BJ (cell line): ENCODE measurements around the gene COX4I1. TPM values are rescaled to one million over a fixed set of nuclear protein-coding genes. Genes with fewer than 3 reads are reported as not detected.

Source experiments
- CTCF ChIA-PET: fragments of 350-600 bp; formaldehyde crosslinking; extraction: SDS; loops from one replicate; lab custom pipeline; 2021; ENCODE audit warnings: antibody characterized with exemption, inconsistent platforms; lab: Yijun Ruan, JAX
- POLR2A ChIA-PET: fragments of 300-600 bp; sonication (Branson Sonifier 250); formaldehyde crosslinking; extraction: SDS; loops from one replicate; lab custom pipeline; 2021; ENCODE audit warnings: antibody characterized with exemption; lab: Charles Lee
- DNase-seq: peaks from one replicate; pipeline ENCODE4 v3.0.0-alpha.2; 2011; ENCODE audit warnings: low read depth
- H3K27me3 ChIP-seq: 2 replicates; pipeline ENCODE4 v1.6.0; 2011; ENCODE audit warnings: low read length; ENCODE audit not compliant: control insufficient read depth, insufficient read depth
- H3K36me3 ChIP-seq: 2 replicates; pipeline ENCODE4 v1.5.1; 2011; ENCODE audit warnings: low read length; ENCODE audit not compliant: control insufficient read depth, insufficient read depth
- H3K4me3 ChIP-seq: 2 replicates; pipeline ENCODE4 v1.5.1; 2011; ENCODE audit warnings: low read depth, mild to moderate bottlenecking, control low read depth, low read length
- polyA plus RNA-seq: library from polyadenylated mRNA; depleted of rRNA; stranded (reverse); fragments of >200 nt; gene quantifications from 2 replicates; pipeline ENCODE4 v1.2.3, GENCODE V29; 2011
- TF ChIP-seq, protein P1 (sequence below): IDR thresholded peaks from 2 replicates; pipeline ENCODE4 v1.5.1; 2011; ENCODE audit warnings: low read depth, mild to moderate bottlenecking, control low read depth, inconsistent platforms, low read length, moderate library complexity; ENCODE audit not compliant: insufficient read depth

The COX4I1 gene
- polyA plus RNA-seq, 1 experiment = 892 TPM

DNA sequence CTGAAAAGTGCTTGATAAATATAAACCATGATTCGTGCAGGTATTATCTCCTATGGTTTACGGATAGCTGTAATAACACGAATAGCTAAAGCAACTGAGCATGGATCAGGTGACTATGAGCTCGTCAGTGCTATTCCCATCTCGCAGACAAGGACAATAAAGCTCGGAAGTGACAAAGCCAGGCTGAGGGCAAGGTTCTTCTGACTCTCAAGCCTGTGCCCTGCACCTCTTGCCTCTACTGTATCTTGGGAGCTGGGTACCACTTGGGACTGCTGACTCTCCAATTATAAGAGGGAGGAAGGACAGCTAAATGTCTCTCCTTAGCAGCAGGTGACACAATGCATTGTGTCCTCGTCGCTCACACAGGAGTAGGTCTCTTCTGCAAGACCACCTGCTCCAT, 49.9 kb downstream of the COX4I1 start:
- ChIA-PET POLR2A (no interaction called here), CTCF (no interaction called here)
- no peaks in the 10 kb centered on the region for H3K36me3 ChIP-seq
- H3K4me3 ChIP-seq = no peak overlapping the region
- H3K27me3 ChIP-seq = peaks cover 6% of the 10 kb centered on the region
- TF ChIP-seq, protein P1, sequence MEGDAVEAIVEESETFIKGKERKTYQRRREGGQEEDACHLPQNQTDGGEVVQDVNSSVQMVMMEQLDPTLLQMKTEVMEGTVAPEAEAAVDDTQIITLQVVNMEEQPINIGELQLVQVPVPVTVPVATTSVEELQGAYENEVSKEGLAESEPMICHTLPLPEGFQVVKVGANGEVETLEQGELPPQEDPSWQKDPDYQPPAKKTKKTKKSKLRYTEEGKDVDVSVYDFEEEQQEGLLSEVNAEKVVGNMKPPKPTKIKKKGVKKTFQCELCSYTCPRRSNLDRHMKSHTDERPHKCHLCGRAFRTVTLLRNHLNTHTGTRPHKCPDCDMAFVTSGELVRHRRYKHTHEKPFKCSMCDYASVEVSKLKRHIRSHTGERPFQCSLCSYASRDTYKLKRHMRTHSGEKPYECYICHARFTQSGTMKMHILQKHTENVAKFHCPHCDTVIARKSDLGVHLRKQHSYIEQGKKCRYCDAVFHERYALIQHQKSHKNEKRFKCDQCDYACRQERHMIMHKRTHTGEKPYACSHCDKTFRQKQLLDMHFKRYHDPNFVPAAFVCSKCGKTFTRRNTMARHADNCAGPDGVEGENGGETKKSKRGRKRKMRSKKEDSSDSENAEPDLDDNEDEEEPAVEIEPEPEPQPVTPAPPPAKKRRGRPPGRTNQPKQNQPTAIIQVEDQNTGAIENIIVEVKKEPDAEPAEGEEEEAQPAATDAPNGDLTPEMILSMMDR = no peak
- no peak for DNase-seq

GRCh38 chr16:85850344-85850880, 50.9 kb downstream of the COX4I1 start:
- TF ChIP-seq, protein P1 = no peak
- ChIA-PET CTCF (interaction anchor here (0.6 kb wide), 1 partner anchor 1357 kb away, joined by 4 read pairs; no protein-coding TSS in a partner anchor), POLR2A (no interaction called here)
- Histone ChIP-seq H3K4me3 (no peak overlapping the region), H3K36me3 (no peaks in the 10 kb centered on the region), H3K27me3 (peaks cover 6% of the 10 kb centered on the region)
- DNase-seq = no peak

DNA sequence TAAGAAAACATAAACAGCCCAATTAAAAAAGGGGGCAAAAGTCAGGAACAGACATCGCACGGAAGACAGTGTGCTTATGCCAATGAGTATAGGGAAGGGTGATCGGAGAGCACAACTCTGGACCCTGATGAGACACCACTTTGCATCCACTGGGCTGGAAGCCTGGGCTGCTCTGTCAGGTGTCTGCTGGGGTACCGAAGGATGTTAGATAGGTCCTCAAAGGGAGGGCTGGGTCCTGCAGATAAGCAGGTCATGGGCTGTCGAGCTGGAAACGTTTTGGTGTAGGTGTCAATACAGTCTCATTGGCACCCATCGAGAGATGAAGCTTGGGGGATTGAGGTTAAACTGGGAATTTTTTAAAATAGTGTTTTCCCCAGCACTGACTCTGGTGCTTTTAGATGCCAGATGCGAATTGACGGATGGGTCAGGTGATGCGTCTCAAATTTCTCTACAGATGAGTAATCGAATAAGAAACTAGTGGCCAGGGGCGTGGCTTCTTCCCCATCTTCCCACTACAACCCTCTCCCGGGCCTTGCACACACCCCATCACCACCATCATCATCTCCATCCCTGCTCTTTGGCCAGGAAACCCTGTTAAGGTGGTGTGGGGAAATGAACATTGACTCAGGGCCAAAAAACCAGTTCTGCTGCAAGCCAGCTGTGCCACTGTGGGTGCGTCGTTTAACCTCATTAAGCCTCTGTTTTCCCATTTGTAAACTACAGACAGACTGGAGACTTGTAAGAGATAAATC, 51.7 kb downstream of the COX4I1 start:
- no peak for DNase-seq
- Histone ChIP-seq H3K4me3 (no peak overlapping the region), H3K27me3 (peaks cover 6% of the 10 kb centered on the region), H3K36me3 (no peaks in the 10 kb centered on the region)
- ChIA-PET POLR2A (no interaction called here), CTCF (interaction anchor here (1.1 kb wide), 1 partner anchor 116 kb away, joined by 3 read pairs; no protein-coding TSS in a partner anchor)
- TF ChIP-seq, protein P1 = no peak

- TF ChIP-seq, protein P1 = no peak
- Histone ChIP-seq H3K36me3 (no peaks in the 10 kb centered on the region), H3K4me3 (no peak overlapping the region), H3K27me3 (peaks cover 14% of the 10 kb centered on the region)
- no peak for DNase-seq
- CTCF ChIA-PET = interaction anchor here (0.6 to 1.9 kb wide), 2 partner anchors 9 to 133 kb away, joined by 3 to 4 read pairs; no protein-coding TSS in a partner anchor
- POLR2A ChIA-PET = interaction anchor here (0.7 kb wide), 1 partner anchor 12 kb away, joined by 4 read pairs; no protein-coding TSS in a partner anchor
These were observed 54.4 kb downstream of the COX4I1 start for GRCh38 chr16:85853547-85854545.

- CTCF ChIA-PET = interaction anchor here (1.0 kb wide), 1 partner anchor 18 kb away, joined by 3 read pairs; no protein-coding TSS in a partner anchor
These were observed 55.4 kb downstream of the COX4I1 start for GRCh38 chr16:85854935-85855334.

More at GRCh38 chr16:85854935-85855334, 55.4 kb downstream of the COX4I1 start:
- no peak for DNase-seq
- no peak overlapping the region for H3K4me3 ChIP-seq
- POLR2A ChIA-PET = no interaction called here
- no peaks in the 10 kb centered on the region for H3K36me3 ChIP-seq
- TF ChIP-seq, protein P1 = no peak
- H3K27me3 ChIP-seq = peaks cover 10% of the 10 kb centered on the region
